ENCODE data around the gene TREML1.

DNA sequence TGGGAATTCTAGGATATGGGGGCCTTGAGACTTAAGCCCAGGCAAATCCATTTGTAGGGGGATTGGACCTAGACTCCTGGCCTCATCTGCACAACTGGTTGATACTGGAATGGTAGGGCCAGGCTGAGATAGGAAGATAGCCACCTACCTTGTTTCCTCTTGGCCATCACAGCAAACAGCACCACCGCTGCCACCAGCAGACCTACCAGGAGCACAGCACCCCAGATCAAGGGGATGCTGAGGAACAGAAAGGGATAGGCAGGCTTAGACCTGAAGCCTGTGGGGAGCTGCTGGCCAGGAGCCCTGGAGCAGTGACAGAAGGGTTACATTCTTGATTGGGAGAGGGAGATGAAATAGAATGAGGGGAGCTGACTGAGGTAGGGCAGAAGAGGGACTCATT lies 3.5 kb downstream of the TREML1 start:
- TF ChIP-seq, protein P1, sequence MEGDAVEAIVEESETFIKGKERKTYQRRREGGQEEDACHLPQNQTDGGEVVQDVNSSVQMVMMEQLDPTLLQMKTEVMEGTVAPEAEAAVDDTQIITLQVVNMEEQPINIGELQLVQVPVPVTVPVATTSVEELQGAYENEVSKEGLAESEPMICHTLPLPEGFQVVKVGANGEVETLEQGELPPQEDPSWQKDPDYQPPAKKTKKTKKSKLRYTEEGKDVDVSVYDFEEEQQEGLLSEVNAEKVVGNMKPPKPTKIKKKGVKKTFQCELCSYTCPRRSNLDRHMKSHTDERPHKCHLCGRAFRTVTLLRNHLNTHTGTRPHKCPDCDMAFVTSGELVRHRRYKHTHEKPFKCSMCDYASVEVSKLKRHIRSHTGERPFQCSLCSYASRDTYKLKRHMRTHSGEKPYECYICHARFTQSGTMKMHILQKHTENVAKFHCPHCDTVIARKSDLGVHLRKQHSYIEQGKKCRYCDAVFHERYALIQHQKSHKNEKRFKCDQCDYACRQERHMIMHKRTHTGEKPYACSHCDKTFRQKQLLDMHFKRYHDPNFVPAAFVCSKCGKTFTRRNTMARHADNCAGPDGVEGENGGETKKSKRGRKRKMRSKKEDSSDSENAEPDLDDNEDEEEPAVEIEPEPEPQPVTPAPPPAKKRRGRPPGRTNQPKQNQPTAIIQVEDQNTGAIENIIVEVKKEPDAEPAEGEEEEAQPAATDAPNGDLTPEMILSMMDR (IDR thresholded peaks at IDR 0.05): no peak
- TF ChIP-seq POLR2A (IDR thresholded peaks at IDR 0.05): no peak
- TF ChIP-seq EP300 (IDR thresholded peaks at IDR 0.05; ENCODE audit: low read depth): no peak
